GM18498 (cell line): ENCODE data around the gene APOBEC3H.
A peak's percentile ranks its signal among the peaks of the same experiment; 100 is the strongest.

Experiments used
- ATAC-seq: cut with Tn5 transposase; IDR thresholded peaks from one replicate; pipeline ENCODE4 v1.9.1; 2021; ENCODE audit warnings: mild to moderate bottlenecking, moderate library complexity; ENCODE audit not compliant: unreplicated experiment

APOBEC3H gene

GRCh38 chr22:39133871-39134270 is 36.8 kb downstream of the APOBEC3H start:
- ATAC-seq, result no peak

DNA sequence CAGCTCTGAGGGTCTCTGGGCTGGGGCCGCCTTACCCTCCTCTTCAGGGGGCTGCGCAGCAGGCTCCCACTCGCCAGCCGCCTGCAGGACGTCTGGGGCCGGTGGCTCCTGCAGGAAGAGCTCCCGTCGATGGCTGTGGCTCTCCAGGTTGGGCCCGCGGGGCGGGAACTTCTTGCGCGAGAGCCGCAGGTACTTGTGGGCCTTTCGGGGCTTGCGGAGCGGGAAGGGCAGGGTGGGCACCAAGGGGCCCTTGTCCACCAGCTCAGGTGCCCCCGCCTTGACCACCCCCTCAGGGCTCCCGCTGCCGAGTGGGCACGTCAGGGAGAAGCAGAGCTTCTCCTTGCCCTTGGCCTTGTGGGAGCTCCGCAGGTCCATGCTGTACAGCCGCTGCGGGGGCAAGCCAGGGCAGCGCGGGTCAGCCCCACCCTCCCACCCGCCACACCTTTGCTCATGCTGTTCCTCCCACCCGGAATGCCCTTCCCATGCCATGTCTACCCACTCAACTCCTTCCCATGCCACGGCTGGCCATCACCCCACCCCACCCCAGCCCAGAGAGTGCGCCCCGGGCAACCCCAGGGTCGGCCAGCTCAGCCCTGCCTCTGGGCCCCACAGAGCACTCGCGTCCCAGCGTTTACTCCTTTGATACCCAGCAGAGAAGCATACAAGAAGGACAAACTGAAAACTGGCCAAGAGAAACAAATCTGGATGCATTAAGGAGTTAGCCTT is 37.5 kb downstream of the APOBEC3H start:
- no peak for ATAC-seq

GRCh38 chr22:39135092-39135896 is 38.2 kb downstream of the APOBEC3H start:
- ATAC-seq, result no peak

DNA sequence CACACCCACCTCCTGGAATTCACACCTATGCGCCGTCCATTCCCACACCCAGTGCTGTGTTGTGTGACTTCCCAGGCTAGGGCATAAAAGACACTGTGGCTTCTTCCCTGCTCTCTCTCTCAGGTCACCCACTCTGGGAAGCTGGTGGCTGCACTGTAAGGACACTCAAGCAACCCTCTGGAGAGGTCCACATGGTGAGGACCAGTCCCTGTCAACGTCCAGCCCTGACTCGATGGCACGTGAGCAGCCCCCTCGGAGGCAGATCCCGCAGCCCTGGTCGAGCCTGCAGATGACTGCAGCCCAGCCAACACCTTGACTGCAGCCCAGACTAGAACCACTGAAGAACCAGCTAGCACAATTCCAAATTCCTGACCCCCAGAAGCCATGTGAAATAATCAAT is 39.3 kb downstream of the APOBEC3H start:
- ATAC-seq, result no peak

DNA sequence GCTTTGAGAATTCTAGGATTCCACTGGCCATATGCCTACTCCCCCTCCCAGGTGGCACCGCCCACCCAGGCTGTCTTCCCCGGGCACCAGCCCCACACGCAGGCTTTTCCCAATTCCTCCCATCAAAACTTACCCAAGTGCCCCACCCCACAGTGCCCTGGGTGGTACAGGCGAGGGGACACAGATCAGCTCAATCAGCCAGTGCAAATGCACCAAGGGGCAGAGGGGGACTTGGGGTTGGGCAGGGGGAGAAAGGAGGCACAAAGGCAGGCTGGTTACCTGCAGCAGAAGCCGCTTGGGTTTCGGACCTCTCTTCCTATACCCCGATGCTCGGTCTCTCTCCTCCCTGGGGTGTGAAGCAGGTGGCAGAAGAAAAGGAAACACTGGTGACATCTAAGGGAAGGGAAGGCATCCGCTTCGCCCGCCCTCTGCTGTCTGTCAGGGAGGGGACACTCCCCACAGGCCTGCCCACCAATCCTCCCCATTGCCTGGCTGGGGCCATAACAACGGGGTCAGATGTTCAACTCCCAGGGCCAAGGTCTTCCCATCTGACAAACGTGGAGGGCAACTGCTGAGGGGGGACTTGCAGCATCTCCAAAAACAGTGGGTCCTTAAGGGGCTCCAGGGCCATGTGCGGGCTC is 41.4 kb downstream of the APOBEC3H start:
- no peak for ATAC-seq

GRCh38 chr22:39139933-39140332 is 42.9 kb downstream of the APOBEC3H start:
- ATAC-seq, result no peak

GRCh38 chr22:39142088-39142680 is 45.1 kb downstream of the APOBEC3H start:
- no peak for ATAC-seq

DNA sequence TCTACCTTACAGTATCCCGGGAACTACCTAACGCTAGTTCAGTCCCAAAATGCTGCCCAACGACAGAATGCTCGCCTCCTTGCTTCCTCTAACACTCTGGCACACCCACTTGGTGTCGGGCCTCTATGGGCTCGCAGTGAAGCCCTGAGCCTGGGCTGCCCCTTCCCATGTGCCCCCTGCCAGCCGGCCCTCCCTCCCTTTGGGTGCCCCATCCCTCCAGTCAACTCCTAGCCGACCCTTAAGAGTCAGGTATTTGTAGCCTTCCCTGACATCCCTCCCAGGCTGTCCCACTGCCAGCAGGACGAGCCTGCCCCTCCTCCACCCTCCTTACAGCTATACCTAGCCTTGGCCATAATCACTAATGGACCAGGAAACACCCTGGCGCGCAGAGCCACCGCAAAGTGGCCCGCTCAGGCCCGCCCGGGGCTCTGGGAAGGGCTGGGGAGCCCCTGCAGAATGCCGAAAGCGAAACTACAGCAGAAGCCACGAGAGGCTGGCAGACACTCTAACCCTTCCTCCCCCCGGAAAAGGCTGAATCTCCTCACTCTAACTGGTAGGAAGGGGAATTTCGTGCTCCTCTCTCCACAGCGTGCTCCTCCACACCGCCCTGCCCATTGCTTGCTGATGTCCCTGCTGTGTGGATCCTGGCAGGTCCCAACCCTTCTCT is 47.2 kb downstream of the APOBEC3H start:
- peak; percentile 38 for ATAC-seq

DNA sequence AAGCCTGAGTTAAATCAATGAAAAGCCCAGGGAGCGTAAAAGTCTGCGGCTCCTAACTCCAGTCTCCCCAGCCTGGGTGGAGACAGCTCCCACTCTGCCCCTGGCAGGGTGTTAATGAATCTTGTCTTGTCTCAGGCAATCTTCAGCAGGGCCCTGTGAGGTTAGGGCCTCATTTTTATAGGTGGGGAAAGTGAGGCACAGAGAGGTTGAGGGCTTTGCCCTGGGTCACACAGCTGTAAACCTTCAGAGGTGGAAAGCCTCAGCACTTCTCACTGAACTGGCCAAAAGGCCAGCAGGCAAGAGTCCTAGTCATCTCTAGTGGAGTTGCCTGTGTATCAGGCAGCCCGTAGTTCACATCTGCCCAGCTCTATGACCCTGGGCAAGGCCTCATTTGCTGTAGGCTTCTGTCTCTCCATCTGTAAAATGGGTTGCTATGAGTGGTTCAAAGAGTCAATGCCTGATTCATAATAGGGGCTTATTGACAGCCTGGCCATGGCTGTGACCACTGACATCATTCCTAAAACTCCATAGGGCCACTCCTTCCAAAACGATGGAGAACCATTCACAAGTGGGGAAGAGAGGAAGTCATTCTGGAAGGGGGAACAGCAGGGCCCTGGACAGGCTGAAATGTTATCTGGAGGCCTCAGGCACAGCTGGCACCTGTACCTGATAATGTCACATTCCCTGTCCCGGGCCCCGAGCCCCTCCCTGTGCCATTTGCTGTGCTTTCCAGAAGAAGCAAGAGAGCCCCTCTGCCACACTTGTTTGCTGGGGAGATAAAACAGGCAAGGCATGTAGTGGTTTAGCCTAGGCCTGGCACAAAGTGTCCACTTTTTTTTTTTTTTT is 49.4 kb downstream of the APOBEC3H start:
- no peak for ATAC-seq

- no peak for ATAC-seq
Measured at GRCh38 chr22:39147335-39148025, 50.4 kb downstream of the APOBEC3H start.

- no peak for ATAC-seq
Measured at GRCh38 chr22:39148026-39148726, 51.1 kb downstream of the APOBEC3H start.

DNA sequence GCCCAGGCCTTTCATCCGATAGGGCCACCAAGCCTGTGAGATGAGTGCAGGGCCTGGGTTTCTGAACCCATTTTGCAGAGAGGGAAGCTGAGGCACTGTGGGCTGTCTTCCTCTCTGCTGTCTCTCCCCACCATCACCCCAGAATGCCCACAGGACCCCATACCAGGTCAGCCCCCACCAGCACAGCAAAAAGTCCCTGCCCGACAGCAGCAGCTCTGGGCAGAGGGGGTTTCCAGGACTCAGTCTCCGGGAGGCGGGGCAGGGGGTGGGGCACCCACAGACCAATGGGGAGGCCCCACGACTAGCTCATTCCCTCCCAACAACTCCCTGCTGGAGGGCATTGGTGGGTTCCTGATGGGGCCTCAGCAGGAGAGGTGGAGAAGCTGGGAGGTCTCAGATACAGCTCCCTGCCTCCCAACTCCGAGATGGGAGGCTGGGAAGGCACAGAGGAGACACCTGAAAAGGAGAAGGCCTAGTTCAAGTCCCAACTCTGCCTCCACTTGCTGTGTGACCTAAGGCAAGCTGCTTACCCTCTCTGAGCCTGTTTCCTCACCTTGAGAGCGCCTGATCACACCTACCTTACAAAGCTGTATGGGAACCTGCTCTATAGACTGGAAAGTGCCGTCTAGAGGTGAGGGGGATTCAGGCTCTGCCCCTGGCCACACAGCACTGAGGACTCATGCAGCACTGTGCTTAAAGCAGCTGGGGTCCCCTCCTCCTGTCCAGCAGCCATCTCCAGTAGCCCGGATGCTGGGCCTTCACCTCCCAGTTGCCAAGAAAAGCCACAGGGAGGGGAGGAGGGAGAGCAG is 51.9 kb downstream of the APOBEC3H start:
- no peak for ATAC-seq

- no peak for ATAC-seq
Measured at GRCh38 chr22:39149915-39150847, 53.1 kb downstream of the APOBEC3H start.

DNA sequence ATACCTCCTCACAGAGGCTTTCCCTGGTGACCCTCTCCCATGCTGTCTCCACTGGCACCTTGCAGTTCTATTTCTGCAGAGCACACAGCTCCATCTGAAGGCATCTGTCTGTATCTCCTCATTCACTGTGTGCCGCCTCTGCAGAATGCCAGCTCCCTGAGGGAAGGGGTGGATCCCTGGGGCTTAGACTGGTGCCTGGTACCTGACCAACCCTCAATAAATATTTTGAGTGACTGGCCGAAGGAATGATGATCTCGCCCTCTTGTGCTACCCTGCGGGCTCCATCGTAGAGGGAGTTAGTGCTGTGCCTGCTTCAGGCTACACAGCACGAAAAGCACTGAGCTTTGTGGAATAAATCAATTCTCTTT is 53.8 kb downstream of the APOBEC3H start:
- ATAC-seq, result no peak

DNA sequence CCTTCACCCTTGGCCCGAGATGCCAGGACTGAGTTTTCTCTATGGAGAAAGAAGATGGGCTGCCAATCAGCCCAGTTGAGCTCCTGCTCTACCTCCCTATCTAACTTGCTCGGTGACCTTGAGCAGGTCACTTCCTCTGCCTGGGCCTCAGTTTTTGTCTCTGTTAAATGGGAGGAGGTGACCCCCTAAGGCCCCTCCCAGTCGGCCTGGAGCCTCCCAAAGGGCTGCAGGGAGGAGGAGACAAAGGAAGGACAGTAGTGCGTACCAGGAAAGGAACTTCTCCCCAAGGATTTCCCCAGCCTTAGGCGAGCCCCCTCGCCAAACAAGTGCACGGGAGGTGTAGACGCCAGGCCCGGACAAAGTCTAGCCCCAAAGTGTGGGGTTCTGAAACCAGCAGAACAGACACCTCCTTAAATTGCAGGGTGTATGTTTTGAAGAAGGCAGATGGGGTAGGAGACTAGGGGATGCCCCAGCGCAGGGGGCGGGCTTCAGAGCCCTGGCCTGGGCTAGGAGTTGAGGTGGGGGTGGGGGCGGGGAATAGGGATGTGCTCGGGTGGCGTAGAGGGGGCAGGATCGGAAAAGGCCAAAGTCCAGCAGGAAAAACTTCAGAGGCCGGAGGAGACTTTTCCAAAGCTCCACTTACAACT is 54.4 kb downstream of the APOBEC3H start:
- ATAC-seq, result no peak

- ATAC-seq, result no peak
Measured at GRCh38 chr22:39152024-39152510, 55.0 kb downstream of the APOBEC3H start.
